GM19193 (cell line): ENCODE measurements around the gene PTGFRN.

Experiments
- POLR2A ChIP-seq: IDR thresholded peaks from 4 replicates; pipeline ENCODE4 v1.6.1; 2011; ENCODE audit not compliant: insufficient read depth, insufficient read length; ENCODE audit errors: extremely low read depth

Gene PTGFRN

GRCh38 chr1:116944613-116945012, 34.9 kb downstream of the PTGFRN start:
- TF ChIP-seq POLR2A: no peak

GRCh38 chr1:116945421-116945820, 35.7 kb downstream of the PTGFRN start:
- TF ChIP-seq POLR2A: no peak

- no peak for TF ChIP-seq POLR2A
Measured at GRCh38 chr1:116945996-116946395, 36.3 kb downstream of the PTGFRN start.

GRCh38 chr1:116947092-116947860, 37.6 kb downstream of the PTGFRN start:
- no peak for TF ChIP-seq POLR2A

- TF ChIP-seq POLR2A: no peak
Measured at GRCh38 chr1:116948046-116948445, 38.3 kb downstream of the PTGFRN start.

DNA sequence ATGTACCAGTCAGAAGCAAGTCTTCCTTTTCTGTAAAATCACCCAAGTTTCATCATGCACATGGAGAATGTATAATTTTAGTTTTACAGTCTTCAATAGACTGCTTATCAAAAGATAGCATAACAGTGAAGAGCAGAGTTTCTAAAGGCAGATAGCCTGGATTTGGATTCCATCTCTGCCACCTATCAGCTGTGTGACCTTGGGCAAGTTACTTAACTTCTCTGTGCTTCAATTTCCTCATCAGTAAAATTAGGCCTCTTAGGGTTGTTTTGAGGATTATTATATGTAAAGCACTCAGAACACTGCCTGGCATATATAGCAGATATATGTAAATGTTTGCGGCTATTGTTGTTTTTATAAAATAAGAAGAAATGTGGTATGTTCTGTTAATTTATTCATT, 38.9 kb downstream of the PTGFRN start:
- TF ChIP-seq POLR2A: no peak

GRCh38 chr1:116949213-116949985, 39.7 kb downstream of the PTGFRN start:
- TF ChIP-seq POLR2A: no peak

GRCh38 chr1:116950517-116951199, 40.9 kb downstream of the PTGFRN start:
- TF ChIP-seq POLR2A: no peak

DNA sequence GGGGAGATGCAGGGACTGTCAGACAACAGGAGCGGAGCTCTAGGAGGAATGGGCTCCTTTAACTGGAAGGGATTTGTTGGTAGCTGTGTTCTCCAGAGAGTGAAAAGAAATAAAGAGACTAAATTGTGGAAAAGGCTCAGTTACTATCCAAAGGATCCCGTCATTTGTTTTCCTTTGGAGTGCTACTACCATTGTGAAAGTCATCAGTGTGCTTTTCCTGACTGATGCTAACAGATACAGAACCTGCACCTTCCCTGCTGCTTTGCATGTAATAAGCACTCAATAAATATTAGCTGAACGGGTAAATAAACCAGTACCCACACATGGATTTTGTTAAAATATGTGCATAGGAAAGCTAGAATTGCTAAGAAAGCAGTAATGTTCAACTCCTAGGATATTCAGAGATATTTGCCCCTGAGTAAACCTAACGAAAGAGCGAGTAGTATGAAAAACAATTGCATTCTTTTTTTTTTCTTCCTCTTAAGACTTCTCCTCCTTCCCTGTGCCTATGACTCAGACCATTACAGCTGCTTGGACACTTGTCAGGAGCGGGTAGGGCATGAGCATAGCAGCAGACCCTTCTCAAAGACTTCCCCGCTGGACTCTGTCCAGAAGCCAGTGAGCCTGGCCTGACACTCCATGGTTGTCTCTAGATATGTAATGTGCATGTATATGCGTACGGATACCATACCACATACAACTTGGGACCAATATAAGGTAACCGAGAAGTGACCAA, 41.7 kb downstream of the PTGFRN start:
- TF ChIP-seq POLR2A: no peak

GRCh38 chr1:116952738-116953275, 43.1 kb downstream of the PTGFRN start:
- no peak for TF ChIP-seq POLR2A

- no peak for TF ChIP-seq POLR2A
Measured at GRCh38 chr1:116954440-116954839, 44.7 kb downstream of the PTGFRN start.

GRCh38 chr1:116956378-116956777, 46.7 kb downstream of the PTGFRN start:
- no peak for TF ChIP-seq POLR2A

- TF ChIP-seq POLR2A: no peak
Measured at GRCh38 chr1:116957646-116958045, 47.9 kb downstream of the PTGFRN start.

- no peak for TF ChIP-seq POLR2A
Measured at GRCh38 chr1:116958110-116958509, 48.4 kb downstream of the PTGFRN start.
